Putamen (tissue), 1 donor: ENCODE results near the gene SOBP.

ENCODE experiments used
- DNase-seq: peaks from one replicate; pipeline ENCODE4 v3.0.0-alpha.2; 2016; ENCODE audit warnings: low spot score

The SOBP gene

DNA sequence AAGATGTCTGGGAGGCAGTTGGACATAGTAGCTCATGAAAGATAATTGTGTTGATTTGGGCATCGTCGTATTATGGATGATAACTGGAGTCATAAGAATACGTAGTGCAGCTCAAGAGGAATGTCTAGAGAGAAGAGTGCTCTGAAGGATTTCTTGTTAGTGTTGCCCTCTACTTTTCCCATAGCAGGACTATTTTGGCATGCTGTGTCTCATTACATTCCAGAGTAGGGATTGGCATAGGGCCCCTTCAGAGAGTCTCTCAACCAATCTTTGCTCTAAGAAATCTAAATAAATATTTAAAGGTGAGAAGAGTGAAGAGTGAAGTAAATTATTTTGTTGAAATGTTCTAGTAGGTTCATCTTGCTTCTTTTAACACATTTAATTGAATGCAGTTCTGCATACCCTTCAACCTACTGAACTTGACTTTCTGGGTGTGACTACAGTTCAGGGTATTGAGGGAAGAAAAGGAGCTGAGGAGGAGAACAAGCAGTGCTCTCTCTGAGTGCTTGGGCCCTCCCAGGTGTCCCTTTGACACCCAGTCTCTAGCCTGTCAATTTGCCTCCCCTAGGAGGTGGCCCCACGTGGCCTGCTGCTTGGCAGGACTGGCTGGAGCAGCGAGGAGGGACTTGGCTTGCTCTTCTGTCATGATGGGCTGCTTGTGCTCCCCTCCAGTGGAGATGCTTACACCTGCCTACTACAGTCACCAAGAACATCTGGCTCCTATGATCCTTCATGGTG lies 33.3 kb downstream of the SOBP start:
- no peak for DNase-seq

- DNase-seq, result no peak
Observed at GRCh38 chr6:107523794-107524193, 33.9 kb downstream of the SOBP start.

GRCh38 chr6:107524626-107525025 lies 34.7 kb downstream of the SOBP start:
- no peak for DNase-seq

GRCh38 chr6:107531868-107532267 lies 42.0 kb downstream of the SOBP start:
- DNase-seq, result no peak

DNA sequence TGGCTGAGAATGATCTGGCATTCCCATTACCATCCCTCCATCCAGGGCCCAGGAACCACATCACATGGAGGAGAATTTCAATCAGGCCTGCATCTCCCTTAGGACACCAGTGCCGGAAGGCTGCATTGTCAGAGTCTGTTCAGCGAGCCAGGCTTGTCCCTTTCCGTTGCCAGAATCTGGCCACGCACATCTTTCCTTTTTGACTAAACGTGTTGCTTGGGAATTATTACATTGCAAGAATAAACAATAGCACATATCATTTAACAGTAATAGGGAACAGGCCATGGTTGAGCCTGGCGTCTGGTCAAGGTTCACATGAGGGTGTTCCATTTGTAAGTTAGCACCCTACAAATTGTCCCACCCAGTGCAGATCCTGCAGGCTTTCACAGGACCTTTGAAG lies 42.8 kb downstream of the SOBP start:
- no peak for DNase-seq

- DNase-seq, result no peak
Observed at GRCh38 chr6:107533415-107534059, 43.6 kb downstream of the SOBP start.

DNA sequence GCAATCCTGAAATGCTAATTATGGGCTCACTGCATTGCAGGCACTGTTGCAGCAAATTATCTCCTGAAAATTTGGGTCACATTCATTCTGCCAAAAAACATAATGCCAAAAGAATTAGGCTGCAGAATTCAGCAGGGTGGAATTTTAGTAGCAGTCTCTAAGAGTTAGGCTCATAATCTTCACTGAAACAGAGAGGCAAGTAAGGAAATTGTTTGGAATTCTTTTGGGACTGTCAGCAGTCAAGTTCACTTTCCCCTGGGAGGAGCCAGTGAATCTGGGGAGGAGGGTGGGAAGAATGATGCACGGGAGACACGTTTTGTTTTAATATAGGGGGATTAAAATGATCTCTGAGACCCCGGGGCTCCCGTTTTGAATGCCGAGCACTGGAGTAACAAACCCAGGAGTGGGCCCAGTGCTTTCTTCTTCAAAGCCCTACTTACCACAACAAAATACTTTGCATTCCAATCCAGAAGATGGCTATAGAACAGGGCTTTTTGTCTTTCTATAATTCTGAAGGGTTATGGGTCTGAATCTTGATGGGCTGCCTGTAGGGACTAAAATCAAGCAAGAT lies 44.7 kb downstream of the SOBP start:
- DNase-seq, result no peak

GRCh38 chr6:107535626-107536025 lies 45.7 kb downstream of the SOBP start:
- DNase-seq, result no peak

DNA sequence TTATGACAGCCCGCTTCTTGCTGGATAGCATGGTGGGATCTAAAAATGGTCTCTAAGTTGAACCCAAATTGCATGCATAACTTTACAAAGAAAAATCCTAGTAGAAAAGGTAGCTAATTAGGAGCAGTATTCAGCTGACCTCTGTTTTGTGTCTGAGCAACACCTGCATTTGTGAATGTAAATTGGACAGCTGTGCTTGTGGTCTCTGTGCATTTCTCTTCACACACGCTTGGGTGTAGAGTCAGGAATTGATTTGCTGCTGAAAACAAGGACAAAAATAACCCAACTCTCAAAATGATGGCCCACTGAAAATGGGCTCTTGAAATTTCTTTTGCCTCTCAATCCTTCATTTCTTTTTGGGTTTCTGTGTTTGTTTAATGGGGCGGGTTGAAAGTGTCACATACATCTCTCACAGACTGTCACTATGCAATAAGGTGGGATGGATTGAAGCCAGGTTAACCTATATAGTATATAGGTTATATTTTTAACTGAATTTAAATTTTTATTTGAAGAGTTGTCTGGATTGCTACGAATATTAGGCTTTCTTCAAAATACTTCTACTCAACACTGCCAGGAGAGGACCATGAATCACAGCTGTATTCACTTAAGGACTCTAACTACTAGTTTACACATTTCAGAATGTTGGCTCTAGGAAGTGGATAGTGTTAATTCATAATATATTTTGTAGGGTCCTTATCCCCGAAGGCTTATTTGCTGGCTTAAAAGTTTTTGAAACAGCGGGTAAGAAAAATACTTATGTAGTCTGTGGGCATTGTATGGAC lies 46.5 kb downstream of the SOBP start:
- DNase-seq, result no peak

DNA sequence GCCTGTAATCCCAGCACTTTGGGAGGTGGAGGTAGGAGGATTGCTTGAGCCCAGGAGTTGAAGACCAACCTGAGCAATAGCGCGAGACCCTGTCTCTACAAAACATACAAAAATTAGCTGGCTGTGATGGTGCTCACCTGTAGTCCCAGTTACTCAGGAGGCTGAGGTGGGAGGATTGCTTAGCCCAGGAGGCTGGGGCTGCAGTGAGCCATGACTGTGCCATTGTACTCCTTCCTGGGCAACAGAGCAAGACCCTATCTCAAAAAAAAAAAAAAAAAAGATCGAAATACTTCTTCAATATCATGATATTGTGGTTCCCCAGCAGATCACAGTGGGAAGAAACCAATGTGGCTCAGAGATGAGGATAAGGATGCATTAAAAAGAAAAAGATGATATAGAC lies 47.6 kb downstream of the SOBP start:
- DNase-seq, result no peak

DNA sequence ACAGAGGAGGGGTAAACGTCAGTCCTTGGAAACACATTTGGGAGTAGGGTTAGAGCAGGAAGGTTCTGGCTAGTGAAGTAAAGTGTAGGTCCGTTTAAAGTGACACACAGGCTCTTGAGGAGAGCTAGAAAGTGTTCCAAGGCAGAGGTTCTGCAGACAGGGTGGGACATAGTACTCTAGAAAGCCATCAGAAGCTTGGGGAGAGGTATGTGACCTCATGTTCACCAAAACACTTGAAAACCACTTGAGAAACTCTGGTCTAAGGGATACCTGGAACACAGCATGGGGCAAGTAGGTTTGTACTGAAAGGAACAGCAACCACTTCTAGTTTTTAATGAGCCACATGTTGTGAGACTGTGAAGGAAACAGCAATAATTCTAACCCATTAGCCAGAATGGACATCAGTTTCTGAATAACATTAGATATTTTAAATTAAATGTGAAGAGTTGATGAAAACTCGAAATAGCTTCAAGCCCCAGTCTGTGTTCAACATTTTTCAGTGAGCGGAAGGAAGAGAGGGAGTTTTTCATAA lies 49.0 kb downstream of the SOBP start:
- no peak for DNase-seq

GRCh38 chr6:107539409-107539808 lies 49.5 kb downstream of the SOBP start:
- DNase-seq, result no peak

- DNase-seq, result no peak
Observed at GRCh38 chr6:107539849-107540464, 50.0 kb downstream of the SOBP start.

DNA sequence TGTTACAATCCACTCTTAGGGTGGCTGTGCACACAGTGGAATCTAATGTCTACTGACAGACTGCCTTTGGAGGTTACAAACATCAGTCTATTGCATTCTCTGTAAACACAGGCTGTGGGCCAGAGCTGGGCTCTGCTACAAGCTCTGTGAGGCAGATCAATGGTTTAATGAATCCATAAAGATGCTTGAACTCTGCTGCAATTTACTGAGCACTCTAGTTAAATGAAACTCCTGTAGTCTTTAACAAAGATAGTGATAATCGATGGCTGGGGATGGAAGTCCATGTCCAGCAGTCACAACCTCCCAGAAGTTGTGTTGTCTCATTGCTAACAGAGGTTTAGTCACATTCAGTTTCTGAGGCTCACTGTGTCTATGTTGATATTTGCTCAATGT lies 50.5 kb downstream of the SOBP start:
- DNase-seq, result no peak

- no peak for DNase-seq
Observed at GRCh38 chr6:107542192-107542668, 52.3 kb downstream of the SOBP start.

GRCh38 chr6:107543088-107543487 lies 53.2 kb downstream of the SOBP start:
- no peak for DNase-seq

DNA sequence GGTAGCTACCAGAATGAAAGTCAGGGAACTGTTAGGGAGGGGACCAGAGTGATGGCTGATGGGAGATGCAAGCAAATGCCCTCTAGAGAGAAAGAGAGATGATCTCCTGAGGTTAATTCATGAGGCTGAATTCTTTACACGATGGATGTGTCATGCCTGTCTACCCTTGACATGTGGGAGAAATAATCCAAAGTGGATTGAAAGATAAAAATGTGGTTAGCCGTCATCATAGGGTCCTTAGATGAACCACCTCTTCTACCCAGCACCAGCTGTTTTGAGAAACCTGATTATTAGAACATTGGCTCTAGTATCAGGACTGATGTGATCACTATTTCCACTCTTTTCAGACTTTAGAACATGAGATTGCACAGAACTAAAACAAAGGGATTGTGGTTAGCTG lies 53.6 kb downstream of the SOBP start:
- no peak for DNase-seq

GRCh38 chr6:107545763-107546162 lies 55.8 kb downstream of the SOBP start:
- DNase-seq, result no peak

DNA sequence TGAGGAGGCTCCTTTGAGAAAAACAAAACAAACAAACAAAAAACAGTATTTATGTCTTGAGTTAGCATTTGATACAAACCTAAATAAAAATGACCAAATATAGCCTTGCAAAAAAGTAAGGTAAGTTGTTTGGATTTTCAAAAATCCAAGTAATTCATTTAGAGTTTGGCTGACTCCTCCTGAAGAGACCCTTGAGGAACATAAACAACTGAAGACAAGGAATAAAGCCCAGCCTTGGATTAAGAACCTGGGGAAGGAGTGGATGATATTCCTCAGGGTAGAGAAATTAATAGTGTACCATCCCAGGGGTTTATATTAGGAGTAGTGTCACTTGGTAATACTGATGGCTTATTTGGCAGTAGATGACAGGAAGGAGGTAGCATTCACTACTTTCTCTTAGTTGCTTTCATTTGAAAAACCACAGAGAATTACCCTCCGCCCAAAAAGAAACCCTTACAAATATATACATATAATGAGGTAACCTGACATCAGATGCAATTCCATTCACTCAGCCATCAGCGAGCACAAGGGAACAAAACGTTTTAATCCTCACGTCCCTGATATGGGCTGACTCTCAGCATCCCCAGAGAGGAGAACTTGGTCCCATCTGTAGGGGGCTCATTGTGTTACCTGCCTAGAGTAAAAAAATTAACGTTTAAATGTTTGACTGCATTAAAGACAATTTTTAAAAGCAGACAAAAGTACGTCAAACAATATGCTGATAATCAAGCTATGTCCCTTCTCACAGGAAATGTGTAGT lies 57.0 kb downstream of the SOBP start:
- DNase-seq, result no peak

DNA sequence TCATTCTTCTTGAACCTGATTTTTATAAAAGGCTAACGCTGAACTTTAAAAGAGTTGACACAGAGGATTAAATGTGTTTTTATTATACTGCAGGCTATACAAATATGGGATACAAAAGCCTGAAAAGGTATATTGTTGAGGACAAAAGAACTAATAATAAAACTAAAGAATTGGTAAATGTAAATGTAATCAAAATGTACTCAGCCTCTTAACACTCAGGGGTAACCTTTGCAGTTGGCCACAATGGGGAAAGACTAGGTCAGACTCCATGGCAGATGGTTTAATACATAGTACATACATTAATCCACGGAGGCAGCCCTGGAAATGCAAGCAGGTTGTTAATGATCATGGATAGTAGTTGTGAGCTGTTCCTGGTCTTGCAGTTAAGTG lies 57.5 kb downstream of the SOBP start:
- no peak for DNase-seq

GRCh38 chr6:107550241-107550840 lies 60.4 kb downstream of the SOBP start:
- peak; percentile 59 for DNase-seq
